ENCODE measurements around the gene AGRN. TPM values are rescaled to one million over a fixed set of nuclear protein-coding genes. Genes with fewer than 3 reads are reported as not detected.
"Not testable (repeated sequence)": the region's sequence is repeated elsewhere in the genome, so short reads cannot be mapped to it uniquely, and the experiment has no call there.

AGRN gene
- total RNA-seq, 1 donor from 2014 or later: 166 TPM

- Mint-ChIP-seq H3K4me1 (ENCODE audit: unreplicated experiment) (peaks cover 1% of the 10 kb centered on the region), H3K27ac (no peak overlapping the region), H3K4me3 (no peak overlapping the region), H3K27me3 (peaks cover 32% of the 10 kb centered on the region), H3K9me3 (no peaks in the 10 kb centered on the region), H3K36me3 (no peaks in the 10 kb centered on the region)
- DNase-seq (ENCODE audit: extremely low spot score, unreplicated experiment): no peak
- no peak for TF ChIP-seq CTCF (conservative IDR thresholded peaks at IDR 0.05)
Observed at GRCh38 chr1:1063261-1063944, 43.5 kb downstream of the AGRN start.

GRCh38 chr1:1063945-1064831, 44.3 kb downstream of the AGRN start:
- TF ChIP-seq CTCF (conservative IDR thresholded peaks at IDR 0.05): peak; percentile 88
- Mint-ChIP-seq H3K4me1 (ENCODE audit: unreplicated experiment) (no peaks in the 10 kb centered on the region), H3K27ac (no peak overlapping the region), H3K27me3 (peaks cover 26% of the 10 kb centered on the region), H3K4me3 (no peak overlapping the region), H3K36me3 (no peaks in the 10 kb centered on the region), H3K9me3 (no peaks in the 10 kb centered on the region)
- DNase-seq (ENCODE audit: extremely low spot score, unreplicated experiment): no peak

- peaks cover 21% of the 10 kb centered on the region for H3K27me3 Mint-ChIP-seq
- TF ChIP-seq CTCF (conservative IDR thresholded peaks at IDR 0.05): no peak
- no peak for DNase-seq (ENCODE audit: extremely low spot score, unreplicated experiment)
- no peaks in the 10 kb centered on the region for H3K36me3 Mint-ChIP-seq
- peak overlapping the region; percentile 15 for H3K4me3 Mint-ChIP-seq
- H3K4me1 Mint-ChIP-seq (ENCODE audit: unreplicated experiment): peaks cover 4% of the 10 kb centered on the region
- peak overlapping the region; percentile 31 for H3K27ac Mint-ChIP-seq
- H3K9me3 Mint-ChIP-seq: no peaks in the 10 kb centered on the region
Observed at GRCh38 chr1:1065265-1065939, 45.5 kb downstream of the AGRN start.

- DNase-seq (ENCODE audit: extremely low spot score, unreplicated experiment); H3K4me1 Mint-ChIP-seq (ENCODE audit: unreplicated experiment); H3K9me3 Mint-ChIP-seq; H3K27ac Mint-ChIP-seq; H3K36me3 Mint-ChIP-seq: not testable (repeated sequence)
- H3K27me3 Mint-ChIP-seq: peaks cover 18% of the 10 kb centered on the region
- peak overlapping the region; percentile 15 for H3K4me3 Mint-ChIP-seq
Observed at GRCh38 chr1:1065940-1066304, 46.0 kb downstream of the AGRN start.

- no peak overlapping the region for H3K27ac Mint-ChIP-seq
- no peak overlapping the region for H3K4me3 Mint-ChIP-seq
- H3K27me3 Mint-ChIP-seq: peaks cover 11% of the 10 kb centered on the region
- no peaks in the 10 kb centered on the region for H3K36me3 Mint-ChIP-seq
- no peak for DNase-seq (ENCODE audit: extremely low spot score, unreplicated experiment)
- no peaks in the 10 kb centered on the region for H3K9me3 Mint-ChIP-seq
- peaks cover 4% of the 10 kb centered on the region for H3K4me1 Mint-ChIP-seq (ENCODE audit: unreplicated experiment)
- TF ChIP-seq CTCF (conservative IDR thresholded peaks at IDR 0.05): no peak
Observed at GRCh38 chr1:1066403-1067283, 46.7 kb downstream of the AGRN start.
